Bronchus fibroblast of lung (primary cell): Measurements from ENCODE around the gene NPFF. TPM values are rescaled to one million over a fixed set of nuclear protein-coding genes. Genes with fewer than 3 reads are reported as not detected.

Experiments used
- total RNA-seq: library from RNA; depleted of rRNA; stranded (reverse); fragments of >200 nt; gene quantifications from 2 replicates; pipeline ENCODE4 v1.2.3, GENCODE V29; 2015

The NPFF gene
- not detected in 2 replicates for total RNA-seq

GRCh38 chr12:53506881-53507602 is at the start of gene NPFF:
NPFF (minus strand) TSS chr12:53507484; CDS start chr12:53507474, 10 bp downstream.

DNA sequence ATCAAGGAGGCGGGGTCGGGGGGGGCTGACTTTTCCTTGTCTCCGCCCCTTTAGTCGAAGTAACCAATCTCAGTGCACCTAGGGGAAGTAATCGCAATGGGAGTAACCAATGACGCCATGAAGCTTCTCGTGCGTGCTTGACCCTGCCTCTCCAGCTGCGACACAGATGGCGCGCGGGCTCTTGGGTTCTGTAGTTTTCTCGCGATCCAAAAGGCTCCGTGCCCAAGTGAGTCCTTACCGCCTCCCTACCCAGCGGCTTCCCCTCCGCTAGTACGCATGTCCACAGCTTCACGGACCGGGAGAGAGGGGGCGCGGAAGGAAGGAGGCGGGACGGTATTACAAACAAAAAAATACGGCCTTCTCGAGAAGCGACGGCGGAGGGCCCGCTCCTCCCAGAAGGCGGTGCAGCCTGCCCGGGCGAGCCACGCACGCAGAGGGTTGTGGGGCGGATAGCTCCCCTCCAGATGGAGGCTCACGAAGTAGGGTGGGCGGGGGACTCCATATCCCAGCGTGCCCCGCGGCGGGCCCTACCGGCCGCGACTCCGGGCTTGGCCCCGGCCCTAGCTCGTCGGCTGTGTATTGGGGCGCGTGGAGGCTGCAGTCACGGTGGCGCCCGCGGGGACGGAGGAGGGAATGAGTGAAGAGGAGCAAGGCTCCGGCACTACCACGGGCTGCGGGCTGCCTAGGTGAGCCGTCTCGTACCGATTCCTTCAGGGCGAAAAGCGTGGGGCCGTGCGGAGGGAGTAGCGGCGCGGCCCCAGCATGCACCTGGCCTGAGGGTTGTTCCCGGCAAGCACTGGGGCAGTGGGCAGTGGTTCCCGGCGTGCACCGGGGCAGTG is 6.3 kb downstream of the NPFF start, which contains the start of gene TARBP2:
TARBP2 (plus strand) TSS at position 508 of the 839 bp plus-strand sequence; CDS start at position 634, 126 bp downstream.

DNA sequence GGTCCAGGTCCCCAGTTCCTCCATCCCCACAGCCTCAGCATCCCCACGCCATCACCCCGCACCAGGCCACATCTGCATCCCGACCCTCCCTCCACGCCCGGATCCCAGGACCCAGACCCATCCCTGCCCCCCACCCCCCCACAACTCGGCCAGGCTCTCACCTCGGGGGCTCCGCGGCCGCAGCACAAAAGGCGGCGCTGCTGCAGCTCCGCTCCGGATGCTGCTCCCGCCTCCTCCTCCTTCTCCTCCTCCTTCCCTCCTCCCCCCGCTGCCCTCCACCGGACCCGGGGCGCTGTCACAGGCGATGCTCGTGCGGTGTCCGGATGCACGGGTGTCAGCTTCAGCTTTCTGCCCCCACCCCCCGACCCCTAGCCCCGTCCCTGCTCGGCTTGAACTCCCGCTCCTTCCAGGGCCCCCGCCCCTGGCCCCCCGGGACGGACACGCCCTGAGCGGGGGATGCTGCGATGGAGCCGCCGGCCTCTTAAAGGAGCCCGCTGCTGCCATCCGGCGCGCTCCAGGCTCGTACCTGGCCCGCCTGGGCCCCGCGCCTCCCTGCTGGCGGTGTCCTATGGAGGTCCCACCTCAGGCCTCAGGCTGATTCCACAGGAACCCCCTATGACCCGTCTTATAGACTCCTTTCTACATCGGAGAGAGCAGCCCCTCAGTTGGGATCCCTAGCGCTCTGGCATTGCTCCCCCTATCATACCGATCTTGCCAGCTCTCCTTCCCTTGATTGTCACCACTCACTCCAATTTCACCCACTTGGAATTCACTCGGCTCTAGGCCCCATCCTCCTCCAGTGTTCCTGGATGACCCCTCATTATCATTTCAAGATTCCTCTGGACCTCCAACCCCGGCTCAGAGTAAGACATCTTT is 7.8 kb downstream of the NPFF start, which contains the start of gene MAP3K12:
MAP3K12 (minus strand) TSS at position 193 of the 876 bp plus-strand sequence. CDS start 12,067 bp downstream, outside the sequence.

Other genes starting within 250 kb of the NPFF start
- 12.4 and 13.2 TPM in 2 replicates for gene ESPL1, start 239.2 kb downstream of the NPFF start, total RNA-seq
- 364 and 411 TPM in 2 replicates for gene PFDN5, start 211.9 kb downstream of the NPFF start, total RNA-seq
- 73.4 and 73.5 TPM in 2 replicates for gene MYG1, start 207.8 kb downstream of the NPFF start, total RNA-seq
- gene AAAS, start 185.9 kb downstream of the NPFF start, total RNA-seq: 95.6 and 105 TPM in 2 replicates
- not detected in 2 replicates for gene SP7, start 171.1 kb downstream of the NPFF start, total RNA-seq
- 32.4 and 34.3 TPM in 2 replicates for gene SP1, start 127.3 kb downstream of the NPFF start, total RNA-seq
- not detected in 2 replicates for gene AMHR2, start 83.6 kb downstream of the NPFF start, total RNA-seq
- 115 and 126 TPM in 2 replicates for gene PRR13, start 65.8 kb downstream of the NPFF start, total RNA-seq
- 125 and 136 TPM in 2 replicates for gene PCBP2, start 55.4 kb downstream of the NPFF start, total RNA-seq
- gene MAP3K12, start 8.0 kb downstream of the NPFF start, total RNA-seq: 17.1 and 18.7 TPM in 2 replicates
- gene TARBP2, start 6.2 kb downstream of the NPFF start, total RNA-seq: 48.2 and 48.4 TPM in 2 replicates
- gene ATF7, start 118.9 kb upstream of the NPFF start, total RNA-seq: 8.5 and 10.4 TPM in 2 replicates
- gene ATP5MC2, start 168.6 kb upstream of the NPFF start, total RNA-seq: 541 and 613 TPM in 2 replicates
- 40.6 and 42.5 TPM in 2 replicates for gene CALCOCO1, start 220.0 kb upstream of the NPFF start, total RNA-seq
- not detected in 2 replicates for gene CISTR, start 244.5 kb upstream of the NPFF start, total RNA-seq